Stimulated activated CD4-positive, alpha-beta T cell treated with anti-CD3 and anti-CD28 coated beads, Interleukin-4, amount 100 ng/mL, for 1 hour (primary cell): ENCODE results near the gene C2orf42.
"Not testable (repeated sequence)": the region's sequence is repeated elsewhere in the genome, so short reads cannot be mapped to it uniquely, and the experiment has no call there.

Experiments
- DNase-seq: peaks from one replicate; pipeline ENCODE4 v3.0.0-alpha.2; 2020

The C2orf42 gene

DNA sequence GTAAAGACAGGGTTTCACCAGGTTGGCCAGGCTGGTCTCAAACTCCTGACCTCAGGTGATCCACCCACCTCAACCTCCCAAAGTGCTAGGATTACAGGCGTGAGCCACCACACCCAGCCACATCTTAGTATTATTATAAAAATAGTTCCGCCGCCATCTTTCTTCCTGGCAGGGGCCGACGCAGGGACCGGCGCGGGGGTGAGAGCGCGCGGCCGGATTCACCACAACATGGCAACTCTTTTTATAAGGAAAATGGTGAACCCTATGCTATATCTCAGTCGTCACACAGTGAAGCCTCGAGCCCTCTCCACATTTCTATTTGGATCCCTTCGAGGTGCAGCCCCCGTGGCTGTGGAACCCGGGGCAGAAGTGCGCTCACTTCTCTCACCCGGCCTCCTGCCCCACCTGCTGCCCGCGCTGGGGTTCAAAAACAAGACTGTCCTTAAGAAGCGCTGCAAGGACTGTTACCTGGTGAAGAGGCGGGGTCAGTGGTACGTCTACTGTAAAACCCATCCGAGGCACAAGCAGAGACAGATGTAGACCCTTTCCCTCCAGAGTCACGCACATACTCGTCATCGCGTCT is 88.4 kb downstream of the C2orf42 start:
- not testable (repeated sequence) for DNase-seq

DNA sequence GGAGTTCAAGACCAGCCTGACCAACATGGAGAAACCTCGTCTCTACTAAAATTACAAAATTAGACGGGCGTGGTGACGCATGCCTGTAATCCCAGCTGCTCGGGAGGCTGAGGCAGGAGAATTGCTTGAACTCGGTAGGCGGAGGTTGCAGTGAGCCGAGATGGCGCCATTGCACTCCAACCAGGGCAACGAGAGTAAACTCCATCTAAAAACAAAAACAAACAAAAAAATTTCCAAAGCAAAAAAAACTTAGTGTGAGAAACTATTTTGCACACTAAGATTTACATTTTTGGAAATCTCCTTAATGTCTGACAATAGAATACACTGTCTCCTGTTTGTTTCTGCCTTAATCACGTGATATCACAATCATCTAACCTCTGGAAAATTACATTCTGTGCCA is 89.1 kb downstream of the C2orf42 start:
- not testable (repeated sequence) for DNase-seq

DNA sequence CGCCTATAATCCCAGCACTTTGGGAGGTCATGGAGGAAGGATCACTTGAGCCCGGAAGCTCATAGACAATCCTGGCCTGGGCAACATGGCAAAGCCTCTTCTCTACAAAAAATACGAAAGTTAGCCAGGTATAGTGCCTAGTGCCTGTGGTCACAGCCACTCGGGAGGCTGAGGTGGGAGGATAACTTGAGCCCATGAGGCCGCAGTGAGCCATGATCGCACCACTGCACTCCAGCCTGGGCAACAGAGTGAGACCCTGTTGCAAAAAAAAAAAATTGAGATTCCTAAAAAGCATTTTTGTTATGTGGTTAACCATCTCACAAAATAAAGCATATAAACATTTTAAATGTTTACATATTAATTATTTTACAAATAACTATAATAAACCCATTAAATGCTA is 89.6 kb downstream of the C2orf42 start:
- DNase-seq, result no peak
